Caki2 (cell line): ENCODE results near the gene LDLR. TPM values are rescaled to one million over a fixed set of nuclear protein-coding genes. Genes with fewer than 3 reads are reported as not detected.
"Not testable (repeated sequence)": the region's sequence is repeated elsewhere in the genome, so short reads cannot be mapped to it uniquely, and the experiment has no call there.

Source experiments
- DNase-seq: peaks from one replicate; pipeline ENCODE4 v3.0.0-alpha.2; 2015; ENCODE audit warnings: low read depth
- in situ Hi-C: cut with HindIII; loops from 2 replicates; pipeline ENCODE4 v1.10.0; 2016; ENCODE audit warnings: low sequenced_read_pairs, low pct_unique_long_range_greater_than_20kb, mixed read lengths
- total RNA-seq: library from RNA; depleted of rRNA; stranded (reverse); fragments of >200 nt; shearing (Covaris generic); gene quantifications from 2 replicates; pipeline ENCODE4 v1.2.3, GENCODE V29; 2014; ENCODE audit warnings: low replicate concordance

The LDLR gene
- total RNA-seq, 1 experiment from 2014 or later, result 54.3 TPM

DNA sequence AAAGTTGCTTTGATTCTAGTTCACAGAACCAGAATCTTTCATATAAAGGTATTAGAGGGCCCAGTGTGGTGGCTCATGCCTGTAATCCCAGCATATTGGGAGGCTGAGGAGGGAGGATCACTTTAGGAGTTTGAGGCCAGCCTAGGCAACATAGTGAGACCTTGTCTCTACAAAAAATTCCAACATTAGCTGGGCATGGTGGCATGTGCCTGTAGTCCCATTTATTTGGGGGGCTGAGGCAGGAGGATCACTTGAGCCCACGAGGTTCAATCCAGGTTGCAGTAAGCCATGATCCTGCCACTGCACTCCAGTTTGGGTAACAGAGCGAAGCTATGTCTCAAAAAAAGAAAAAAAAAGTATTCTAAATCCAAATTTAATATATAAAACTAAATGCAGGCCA is 9.1 kb downstream of the LDLR start:
- in situ Hi-C loops, result no loop called here
- DNase-seq, result no peak

- DNase-seq, result no peak
- in situ Hi-C loops, result no loop called here
These were observed 9.6 kb downstream of the LDLR start for GRCh38 chr19:11098861-11099260.

GRCh38 chr19:11100049-11100448 is 10.8 kb downstream of the LDLR start:
- DNase-seq, result no peak
- in situ Hi-C loops, result no loop called here

DNA sequence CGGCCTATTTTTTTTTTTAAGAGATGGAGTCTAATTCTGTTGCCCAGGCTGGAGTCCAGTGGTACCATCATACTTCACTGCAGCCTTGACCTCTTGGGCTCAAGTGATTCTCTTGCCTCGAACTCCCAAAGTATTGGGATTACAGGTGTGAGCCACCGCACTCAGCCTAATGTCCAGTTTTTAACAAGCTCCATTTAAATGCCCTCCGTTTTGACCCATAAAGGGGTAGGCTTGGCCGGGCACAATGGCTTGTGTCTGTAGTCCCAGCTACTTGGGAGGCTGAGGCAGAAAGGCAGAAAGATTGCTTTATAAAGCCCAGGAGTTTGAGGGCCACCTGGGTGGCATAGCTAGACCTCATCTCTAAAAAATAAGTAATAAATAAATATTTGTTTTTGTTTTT is 11.8 kb downstream of the LDLR start:
- DNase-seq, result no peak
- in situ Hi-C loops, result no loop called here

DNA sequence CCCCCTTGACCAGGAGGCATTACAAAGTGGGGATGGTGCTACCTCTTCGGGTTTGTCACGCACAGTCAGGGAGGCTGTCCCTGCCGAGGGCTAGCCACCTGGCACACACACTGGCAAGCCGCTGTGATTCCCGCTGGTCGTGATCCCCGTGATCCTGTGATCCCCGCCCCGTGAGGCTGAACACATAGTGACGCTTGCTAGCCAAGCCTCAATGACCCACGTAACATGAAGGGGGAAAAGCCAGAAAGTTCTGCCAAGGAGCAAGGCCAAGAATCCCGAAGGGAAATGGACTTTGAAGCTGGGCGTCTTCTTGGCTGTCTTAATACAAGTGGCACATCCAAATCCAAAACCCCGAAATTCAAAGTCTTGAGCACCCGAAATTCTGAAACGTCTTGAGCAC is 13.7 kb downstream of the LDLR start:
- no peak for DNase-seq
- in situ Hi-C loops, result no loop called here

DNA sequence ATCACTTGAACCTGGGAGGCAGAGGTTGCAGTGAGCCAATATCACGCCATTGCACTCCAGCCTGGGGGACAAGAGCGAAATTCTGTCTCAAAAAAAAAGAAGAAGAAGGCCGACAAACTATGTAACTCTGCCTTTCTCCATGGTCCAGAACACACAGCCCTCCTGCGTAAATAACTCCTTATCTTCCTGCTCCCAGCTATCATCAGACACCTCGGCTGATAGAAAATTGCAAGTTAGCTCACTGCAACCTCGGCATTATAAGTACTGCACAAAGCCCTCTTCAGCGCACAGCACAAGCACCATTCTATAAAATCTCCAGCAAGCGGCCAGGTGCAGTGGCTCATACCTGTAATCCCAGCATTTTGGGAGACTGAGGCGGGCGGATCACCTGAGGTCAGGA is 14.4 kb downstream of the LDLR start:
- in situ Hi-C loops, DNase-seq: not testable (repeated sequence)

DNA sequence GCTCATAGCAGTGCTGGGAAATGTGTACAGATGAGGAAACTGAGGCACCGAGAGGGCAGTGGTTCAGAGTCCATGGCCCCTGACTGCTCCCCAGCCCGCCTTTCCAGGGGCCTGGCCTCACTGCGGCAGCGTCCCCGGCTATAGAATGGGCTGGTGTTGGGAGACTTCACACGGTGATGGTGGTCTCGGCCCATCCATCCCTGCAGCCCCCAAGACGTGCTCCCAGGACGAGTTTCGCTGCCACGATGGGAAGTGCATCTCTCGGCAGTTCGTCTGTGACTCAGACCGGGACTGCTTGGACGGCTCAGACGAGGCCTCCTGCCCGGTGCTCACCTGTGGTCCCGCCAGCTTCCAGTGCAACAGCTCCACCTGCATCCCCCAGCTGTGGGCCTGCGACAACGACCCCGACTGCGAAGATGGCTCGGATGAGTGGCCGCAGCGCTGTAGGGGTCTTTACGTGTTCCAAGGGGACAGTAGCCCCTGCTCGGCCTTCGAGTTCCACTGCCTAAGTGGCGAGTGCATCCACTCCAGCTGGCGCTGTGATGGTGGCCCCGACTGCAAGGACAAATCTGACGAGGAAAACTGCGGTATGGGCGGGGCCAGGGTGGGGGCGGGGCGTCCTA is 15.9 kb downstream of the LDLR start:
- no peak for DNase-seq
- in situ Hi-C loops, result no loop called here

- in situ Hi-C loops, result no loop called here
- DNase-seq, result no peak
These were observed 17.2 kb downstream of the LDLR start for GRCh38 chr19:11106477-11106876.

DNA sequence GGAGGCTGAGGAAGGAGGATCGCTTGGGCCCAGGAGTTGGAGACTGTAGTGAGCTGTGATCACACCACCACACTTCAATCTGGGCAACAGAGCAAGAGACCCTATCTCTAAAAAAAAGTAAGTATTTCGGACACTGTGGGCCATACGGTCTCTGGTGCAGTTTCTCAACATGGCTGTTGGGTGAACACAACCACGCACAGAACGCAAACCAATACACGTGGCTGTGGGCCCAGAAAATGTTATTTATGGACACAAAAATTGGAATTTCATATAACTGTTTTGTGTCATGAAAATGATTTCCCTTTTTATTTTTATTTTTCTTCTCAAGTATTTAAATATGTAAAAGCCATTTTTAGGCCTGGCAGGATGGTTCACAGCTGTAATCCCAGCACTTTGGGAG is 19.5 kb downstream of the LDLR start:
- in situ Hi-C loops, result no loop called here
- DNase-seq, result no peak

DNA sequence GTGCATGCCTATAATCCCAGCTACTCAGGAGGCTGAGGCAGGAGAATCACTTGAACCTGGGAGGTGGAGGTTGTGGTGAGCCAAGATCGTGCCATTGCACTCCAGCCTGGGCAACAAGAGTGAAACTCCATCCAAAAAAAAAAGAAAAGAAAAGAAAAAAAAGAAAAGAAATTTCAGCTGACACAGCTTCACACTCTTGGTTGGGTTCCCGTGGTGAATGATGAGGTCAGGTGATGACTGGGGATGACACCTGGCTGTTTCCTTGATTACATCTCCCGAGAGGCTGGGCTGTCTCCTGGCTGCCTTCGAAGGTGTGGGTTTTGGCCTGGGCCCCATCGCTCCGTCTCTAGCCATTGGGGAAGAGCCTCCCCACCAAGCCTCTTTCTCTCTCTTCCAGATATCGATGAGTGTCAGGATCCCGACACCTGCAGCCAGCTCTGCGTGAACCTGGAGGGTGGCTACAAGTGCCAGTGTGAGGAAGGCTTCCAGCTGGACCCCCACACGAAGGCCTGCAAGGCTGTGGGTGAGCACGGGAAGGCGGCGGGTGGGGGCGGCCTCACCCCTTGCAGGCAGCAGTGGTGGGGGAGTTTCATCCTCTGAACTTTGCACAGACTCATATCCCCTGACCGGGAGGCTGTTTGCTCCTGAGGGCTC is 22.0 kb downstream of the LDLR start:
- DNase-seq, result no peak

GRCh38 chr19:11111771-11112144 is 22.5 kb downstream of the LDLR start:
- in situ Hi-C loops, result no loop called here
- no peak for DNase-seq

More for the DNA sequence above, 22.0 kb downstream of the LDLR start:
- in situ Hi-C loops, result no loop called here

GRCh38 chr19:11113140-11113708 is 24.0 kb downstream of the LDLR start:
- no peak for DNase-seq
- in situ Hi-C loops, result no loop called here

DNA sequence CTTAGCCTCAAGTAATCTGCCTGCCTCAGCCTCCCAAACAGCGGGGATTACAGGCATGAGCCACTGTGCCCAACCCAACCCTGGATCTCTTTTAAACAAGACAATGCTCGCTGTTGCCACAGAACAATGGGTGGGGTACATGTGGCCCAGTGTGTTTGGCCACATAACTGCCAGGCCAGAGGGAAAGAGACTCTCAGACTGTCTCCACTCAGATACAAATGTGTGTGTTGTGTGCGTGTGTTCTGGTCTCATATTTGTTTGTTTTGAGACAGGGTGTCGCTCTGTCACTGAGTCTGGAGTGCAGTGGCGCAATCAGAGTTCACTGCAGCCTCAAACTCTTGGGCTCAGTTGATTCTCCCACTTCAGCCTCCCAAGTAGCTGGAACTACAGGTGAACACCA is 25.8 kb downstream of the LDLR start:
- DNase-seq, result no peak
- in situ Hi-C loops, result no loop called here

DNA sequence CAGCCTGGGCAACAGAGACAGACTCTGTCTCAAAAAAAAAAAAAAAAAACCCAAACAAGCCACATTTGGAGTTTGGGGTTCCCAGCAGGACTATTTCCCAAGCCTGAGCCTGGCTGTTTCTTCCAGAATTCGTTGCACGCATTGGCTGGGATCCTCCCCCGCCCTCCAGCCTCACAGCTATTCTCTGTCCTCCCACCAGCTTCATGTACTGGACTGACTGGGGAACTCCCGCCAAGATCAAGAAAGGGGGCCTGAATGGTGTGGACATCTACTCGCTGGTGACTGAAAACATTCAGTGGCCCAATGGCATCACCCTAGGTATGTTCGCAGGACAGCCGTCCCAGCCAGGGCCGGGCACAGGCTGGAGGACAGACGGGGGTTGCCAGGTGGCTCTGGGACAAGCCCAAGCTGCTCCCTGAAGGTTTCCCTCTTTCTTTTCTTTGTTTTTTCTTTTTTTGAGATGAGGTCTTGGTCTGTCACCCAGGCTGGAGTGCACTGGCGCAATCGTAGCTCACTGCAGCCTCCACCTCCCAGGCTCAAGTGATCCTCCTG is 26.7 kb downstream of the LDLR start:
- in situ Hi-C loops, result no loop called here
- DNase-seq, result no peak

GRCh38 chr19:11116507-11116906 is 27.2 kb downstream of the LDLR start:
- in situ Hi-C loops, result no loop called here

GRCh38 chr19:11121963-11122362 is 32.7 kb downstream of the LDLR start:
- DNase-seq, in situ Hi-C loops: not testable (repeated sequence)

More at GRCh38 chr19:11116507-11116906, 27.2 kb downstream of the LDLR start:
- no peak for DNase-seq

DNA sequence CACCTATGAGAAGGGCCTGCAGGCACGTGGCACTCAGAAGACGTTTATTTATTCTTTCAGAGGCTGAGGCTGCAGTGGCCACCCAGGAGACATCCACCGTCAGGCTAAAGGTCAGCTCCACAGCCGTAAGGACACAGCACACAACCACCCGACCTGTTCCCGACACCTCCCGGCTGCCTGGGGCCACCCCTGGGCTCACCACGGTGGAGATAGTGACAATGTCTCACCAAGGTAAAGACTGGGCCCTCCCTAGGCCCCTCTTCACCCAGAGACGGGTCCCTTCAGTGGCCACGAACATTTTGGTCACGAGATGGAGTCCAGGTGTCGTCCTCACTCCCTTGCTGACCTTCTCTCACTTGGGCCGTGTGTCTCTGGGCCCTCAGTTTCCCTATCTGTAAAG is 33.9 kb downstream of the LDLR start:
- in situ Hi-C loops, result no loop called here
- DNase-seq, result no peak

DNA sequence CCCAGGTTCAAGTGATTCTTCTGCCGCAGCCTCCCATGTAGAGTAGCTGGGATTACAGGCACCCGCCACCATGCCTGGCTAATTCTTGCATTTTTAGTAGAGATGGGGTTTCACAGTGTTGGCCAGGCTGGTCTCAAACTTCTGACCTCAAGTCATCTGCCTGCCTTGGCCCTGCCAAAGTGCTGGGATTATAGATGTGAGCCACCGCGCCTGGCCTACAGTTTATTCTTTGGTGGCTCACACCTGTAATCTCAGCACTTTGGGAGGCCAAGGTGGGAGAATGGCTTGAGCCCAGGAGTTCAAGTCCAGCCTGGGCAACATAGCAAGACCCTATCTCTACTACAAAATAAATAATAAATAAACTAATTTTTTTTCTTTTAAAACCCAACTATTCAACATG is 34.9 kb downstream of the LDLR start:
- DNase-seq, in situ Hi-C loops: not testable (repeated sequence)

- peak; percentile 63 for DNase-seq
These were observed 36.9 kb downstream of the LDLR start for GRCh38 chr19:11125994-11126685.

More at GRCh38 chr19:11125994-11126685, 36.9 kb downstream of the LDLR start:
- in situ Hi-C loops, result no loop called here
